Activated CD4-positive, alpha-beta T cell treated with anti-CD3 and anti-CD28 coated beads, Interleukin-2, amount 50 U/mL, for 4 hours (primary cell): ENCODE results near the gene CHRDL2.
A peak's percentile ranks its signal among the peaks of the same experiment; 100 is the strongest.

Experiments
- DNase-seq, 2 experiments: peaks; one replicate each; pipeline ENCODE4 v3.0.0-alpha.2; 2020

CHRDL2 gene

DNA sequence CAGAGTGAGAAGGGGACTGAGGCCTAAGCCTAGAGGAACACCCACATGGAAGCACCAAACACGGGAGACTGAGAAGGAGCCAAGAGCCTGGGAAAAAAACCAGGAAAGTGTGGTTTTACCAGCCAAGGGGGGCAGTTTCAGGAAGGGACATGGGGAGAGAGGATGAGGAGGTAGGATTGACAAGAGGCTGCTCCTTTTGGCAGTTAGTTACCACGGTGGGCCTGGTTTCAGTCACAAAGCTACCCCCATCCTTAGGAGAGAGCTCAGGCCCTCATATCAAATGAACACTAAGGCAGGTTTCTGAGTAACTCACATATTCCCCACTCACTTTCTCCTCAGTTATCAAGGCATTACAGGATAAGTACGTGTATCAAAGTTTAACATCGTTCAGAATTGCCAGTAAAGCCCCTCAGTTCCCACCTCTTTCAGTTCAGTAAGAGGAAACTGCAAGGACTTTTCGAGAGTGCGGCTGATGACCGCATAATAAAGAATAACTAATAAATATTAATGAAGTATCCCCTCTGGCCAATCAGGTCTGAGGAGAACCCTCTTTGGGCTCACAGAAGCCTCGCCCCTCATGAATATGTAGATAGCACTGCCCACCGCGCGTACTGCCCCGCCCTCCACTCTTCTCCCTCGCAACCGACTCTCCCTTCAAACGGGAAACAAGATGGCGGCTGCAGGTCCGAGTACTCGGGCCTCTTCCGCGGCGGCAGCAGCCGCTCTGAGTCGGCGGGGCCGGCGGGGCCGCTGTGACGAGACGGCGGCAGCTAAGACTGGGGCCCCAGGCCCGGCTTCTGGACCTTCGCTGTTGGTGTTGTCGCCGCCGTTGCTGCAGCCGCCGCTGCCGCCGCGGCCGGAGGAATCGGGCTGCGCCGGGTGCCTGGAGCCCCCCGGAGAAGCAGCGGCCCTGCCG is 17.2 kb upstream of the CHRDL2 start, which contains the start of gene RNF169:
TSS of gene RNF169 (plus strand) at position 639 of the 916 bp plus-strand sequence. CDS start at position 671, 32 bp downstream.
- DNase-seq: peak; percentile 86

DNA sequence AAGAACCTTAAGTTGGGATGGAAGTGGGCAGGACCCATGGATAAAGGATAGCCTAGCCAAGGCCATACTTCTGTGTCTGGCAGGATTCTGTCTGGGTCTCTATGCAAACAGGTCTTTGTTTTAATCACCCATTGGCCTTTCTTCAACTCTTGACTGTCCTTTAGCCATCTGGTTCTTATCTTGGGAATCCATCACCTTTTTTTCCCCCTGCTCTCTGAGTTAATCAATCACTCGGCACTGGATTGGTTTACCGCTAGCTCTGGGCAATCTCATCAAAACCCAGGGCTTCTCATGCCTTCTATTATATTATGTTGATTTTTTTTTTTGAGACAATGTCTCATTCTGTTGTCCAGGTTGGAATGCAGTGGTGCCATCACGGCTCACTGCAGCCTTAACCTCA is 15.6 kb upstream of the CHRDL2 start:
- no peak for DNase-seq

DNA sequence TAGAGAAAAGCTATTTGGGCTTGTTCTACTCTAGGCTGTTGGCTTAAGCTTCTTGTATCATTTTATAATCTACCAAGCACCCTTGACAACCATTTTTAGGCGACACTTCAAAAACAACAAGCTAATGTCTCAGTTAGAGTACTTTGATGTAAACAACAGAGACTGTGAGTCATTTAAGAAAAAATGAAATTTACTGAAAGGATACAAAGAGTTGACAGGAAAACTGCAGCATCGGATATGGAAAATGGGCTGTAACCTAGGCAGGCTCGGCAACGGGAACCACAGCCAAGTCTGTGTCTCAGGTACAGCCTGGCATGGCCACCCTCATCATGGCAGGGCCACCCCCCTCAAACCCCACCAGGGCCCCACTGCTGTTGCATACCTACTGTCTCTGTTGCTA is 13.1 kb upstream of the CHRDL2 start:
- DNase-seq: no peak

DNA sequence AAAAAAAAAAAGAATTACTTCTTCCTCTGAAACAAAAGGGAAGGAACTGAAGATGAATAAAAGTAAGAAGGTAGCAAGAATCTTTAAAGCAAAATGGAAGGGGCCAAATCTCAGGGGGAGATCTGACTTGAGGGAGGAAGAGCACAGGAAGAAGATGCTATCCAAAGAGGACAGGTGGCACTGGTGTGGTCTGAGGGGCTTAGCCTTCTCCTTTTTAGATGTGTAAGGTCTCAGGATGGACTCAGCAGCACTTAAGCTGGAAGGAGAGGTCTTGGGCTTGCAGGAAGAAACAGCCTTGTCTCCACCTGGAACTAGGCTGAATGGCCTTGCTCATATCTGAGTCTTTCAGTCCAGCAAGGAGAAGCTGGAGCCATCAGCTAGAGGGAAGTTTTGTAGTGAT is 12.4 kb upstream of the CHRDL2 start:
- DNase-seq: no peak

DNA sequence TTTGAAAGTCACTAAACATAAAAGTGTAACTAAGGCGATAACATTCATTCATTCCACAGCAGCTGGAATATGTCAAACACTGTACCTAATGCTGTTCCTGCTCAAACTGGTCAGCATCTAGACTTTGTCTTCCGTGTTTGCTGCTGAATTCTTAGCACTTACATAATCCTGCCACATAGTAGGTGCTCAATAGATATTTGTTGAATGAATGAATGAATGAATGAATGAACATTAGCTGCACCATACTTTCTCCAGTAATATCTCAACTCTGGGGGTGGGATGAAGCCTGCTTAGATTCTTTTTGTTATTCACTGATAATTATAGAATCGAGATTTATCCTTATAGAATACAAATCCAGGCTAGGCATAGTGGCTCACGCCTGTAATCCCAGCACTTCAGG is 10.8 kb upstream of the CHRDL2 start:
- DNase-seq: no peak

DNA sequence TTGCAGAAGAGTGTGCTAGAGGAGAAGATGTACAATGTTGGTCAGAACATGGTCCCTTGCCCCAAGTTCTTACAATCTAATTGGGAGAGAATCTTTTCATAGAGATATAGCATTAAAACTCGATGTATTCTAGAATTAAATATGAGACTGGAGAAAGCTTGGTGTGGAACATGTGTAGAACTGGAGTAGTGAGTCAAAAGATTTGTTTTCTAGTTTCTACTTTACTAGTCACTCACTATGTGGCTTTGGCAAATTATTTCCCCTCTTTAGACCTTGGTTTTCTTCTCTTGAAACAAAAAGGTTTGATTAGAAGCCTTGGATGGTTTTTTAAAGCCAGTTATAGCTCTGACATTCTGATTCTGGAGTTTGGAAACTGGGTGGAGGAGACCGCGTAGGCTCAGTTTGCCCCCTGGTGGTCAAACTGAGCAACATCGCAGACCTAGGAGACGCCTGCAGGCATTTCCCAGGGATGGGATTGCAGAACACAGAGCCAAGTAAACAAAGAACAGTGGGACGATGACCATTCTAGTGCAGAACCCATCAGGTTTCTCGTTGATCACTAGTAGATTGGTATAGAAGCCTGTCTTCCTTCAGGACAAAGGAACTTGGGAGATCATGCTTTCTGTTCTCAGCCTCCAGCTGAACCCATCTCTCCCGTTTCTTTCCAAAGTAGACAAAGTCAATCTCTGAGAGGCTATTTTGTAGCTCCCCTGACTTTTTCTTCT is 8.5 kb upstream of the CHRDL2 start:
- DNase-seq: peak; percentile 16 to 30

DNA sequence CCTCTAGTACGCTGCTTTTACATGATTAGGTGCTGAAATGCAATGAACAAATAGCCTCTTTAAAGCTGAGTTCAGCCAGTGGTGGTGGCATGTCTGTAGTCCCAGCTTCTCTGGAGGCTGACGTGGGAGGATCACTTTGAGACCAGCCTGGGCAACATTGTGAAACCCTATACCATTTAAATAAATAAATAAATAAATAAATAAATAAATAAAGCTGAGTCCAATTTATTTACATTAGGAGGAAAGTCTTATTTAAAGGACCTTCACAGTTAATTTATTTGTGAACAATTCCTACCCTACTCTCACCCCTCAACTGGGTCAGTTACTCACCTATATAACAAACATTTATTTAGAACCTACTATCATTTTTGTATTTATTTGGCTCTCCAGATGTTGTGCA is 4.8 kb upstream of the CHRDL2 start:
- DNase-seq: no peak

DNA sequence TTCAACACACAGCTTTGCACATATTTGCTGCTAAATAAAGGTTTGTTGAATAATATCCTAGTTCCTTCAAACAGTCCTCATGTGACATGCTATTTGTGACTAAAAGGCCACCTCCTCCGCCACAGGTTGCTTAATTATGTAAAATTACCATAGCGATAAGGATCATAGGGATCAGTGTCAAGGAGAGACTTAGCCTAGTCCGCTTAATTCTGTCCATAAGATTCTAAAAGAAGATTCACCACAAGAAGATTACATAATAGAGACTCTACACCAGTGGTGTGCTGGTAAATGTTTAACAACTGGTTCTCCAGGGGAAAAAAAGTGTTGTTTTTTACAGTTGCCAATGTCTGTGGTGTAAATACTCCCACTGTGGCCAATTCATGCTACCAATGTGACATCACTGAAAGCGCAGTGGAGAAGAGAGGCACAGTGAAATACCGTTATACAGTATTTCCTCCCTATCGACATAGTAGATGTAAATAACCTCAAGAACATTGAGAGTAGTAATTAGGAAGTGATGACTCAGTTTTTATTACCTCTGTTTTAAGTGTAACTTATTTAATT is 4.2 kb upstream of the CHRDL2 start:
- no peak for DNase-seq

DNA sequence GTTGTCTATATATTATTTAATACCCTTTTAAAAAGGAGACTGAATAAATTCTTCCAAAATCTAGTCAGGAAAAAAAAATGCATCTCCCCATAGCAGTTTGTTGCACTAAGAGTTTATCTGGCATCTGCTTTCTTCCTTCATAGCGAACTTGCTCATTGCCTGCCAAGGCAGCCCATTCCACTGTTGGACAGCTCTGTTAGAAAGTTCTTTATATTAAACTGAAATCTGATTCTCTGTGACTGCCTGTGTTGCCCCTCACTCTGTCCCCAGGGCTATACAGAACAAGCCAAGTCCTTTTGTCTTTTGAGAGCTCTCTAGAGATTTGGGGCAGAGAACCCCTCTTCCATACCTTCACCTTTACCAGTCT is 3.3 kb upstream of the CHRDL2 start:
- no peak for DNase-seq

DNA sequence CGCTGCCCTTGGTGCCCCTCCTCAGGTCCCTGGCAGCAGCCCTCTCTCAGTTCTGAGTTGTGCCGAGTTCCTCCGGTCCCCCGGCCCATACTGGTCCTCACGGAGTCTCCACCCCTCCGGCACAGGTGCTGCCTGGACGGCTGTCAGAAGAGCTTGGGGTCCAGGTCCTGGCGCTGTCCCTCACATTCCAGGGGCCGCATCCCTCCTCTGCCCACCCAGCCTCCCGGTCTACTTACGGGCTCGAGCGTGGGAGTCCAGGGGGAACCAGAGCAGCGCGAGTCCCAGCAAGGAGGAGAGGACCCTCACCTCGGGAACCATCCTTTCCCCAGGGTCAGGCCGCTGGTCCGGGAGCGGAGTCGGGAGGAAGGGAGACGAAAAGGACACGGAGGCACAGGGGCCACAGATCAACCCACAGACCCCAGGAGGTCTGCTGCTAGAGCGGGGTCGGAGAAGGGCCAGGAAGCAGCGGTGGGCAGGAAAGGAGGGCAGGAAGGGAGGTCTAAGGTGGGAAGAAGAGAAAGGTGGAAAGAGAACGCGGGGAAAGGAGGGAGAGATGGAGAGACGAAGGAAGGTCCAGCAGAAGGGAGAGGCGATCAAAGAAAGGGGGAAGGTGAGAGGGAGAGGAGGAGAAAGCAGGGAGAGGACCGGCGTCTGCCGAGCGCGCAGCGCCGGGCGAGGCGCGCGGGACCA is 510 bp downstream of the CHRDL2 start:
- no peak for DNase-seq

DNA sequence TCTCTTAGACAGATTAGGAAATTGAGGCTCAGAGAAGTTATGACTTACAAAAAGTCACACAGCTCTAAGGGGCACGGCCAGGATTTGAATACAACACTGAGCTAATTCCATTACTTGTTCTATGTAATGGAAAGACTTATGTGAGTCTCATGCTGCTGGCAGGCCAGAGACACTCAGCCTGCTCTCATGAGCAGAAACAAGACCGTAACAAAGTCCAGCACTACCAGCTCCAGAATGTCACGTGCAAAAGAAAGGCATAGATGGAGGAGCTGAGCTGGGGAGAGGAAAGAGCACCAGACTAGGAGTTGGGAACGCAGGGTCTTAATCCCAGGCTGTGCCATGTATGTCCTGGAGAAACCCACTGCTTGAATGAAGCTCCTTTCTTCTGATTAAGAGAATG is 1.8 kb downstream of the CHRDL2 start:
- no peak for DNase-seq

DNA sequence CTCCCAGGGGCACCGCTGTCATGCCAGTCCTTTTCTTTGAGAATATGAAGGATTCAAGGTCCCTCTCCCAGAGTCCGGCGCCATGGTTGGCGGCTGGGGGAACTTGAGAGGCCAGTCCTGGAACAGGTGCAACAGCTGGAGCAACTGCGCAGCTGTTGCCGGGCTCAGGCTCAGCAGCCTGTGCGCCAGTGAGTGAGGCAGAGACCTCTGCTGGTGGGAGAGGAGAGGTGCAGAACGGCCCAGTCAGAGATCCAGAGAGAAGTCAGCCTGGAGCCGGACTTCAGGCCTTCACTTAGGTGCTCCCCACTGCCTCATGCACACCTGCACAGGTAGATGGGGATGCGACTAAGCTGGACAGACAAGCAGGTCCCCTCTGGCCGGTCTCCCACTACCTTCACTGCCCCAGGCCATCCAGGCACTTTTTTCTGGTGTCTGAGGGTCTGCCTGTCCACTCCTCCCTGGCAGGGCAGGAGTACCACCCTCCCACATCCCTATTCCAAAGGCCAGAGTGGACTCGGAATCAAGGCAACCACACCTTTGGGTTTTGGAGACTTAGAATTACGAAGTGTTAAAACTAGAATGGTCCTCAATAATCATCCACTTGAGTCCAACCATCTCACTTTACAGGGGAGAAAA is 4.6 kb downstream of the CHRDL2 start:
- DNase-seq: peak; percentile 37 to 52

DNA sequence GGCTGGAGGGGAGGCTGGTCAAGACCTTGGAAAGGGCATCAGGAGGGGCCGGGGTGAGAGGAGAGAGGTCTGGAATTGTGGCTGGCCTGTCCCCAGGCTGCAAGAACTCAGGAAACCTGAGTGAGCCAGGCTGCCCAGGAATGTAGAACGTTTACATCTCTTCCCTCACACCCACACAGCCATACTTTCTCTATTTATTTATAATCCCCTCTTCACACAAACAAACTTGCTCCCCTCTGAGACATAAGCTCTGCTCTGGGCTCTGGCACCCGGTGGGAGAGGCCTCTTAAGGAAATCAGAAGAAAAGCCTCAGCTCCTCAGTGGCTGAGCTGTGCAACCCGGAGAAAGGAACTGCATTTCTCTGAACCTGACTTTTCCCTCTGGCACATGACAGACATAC is 5.5 kb downstream of the CHRDL2 start:
- DNase-seq: no peak

DNA sequence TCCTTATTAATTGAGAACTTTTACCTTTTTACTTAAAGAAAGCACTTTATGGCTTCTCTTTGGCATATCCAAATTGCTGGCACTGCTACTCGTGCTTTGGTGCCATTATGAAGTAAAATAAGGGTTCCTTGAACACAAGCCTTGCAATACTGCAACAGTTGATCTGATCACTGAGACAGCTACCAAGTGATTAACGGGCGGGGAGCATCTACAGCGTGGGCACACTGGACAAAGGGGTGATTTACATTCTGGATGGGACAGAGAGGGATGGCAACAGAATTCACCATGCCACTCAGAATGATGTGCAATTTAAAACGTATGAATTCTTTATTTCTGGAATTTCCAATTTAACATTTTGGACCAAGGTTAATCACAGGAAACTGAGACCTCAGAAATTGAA is 7.7 kb downstream of the CHRDL2 start:
- DNase-seq: no peak

DNA sequence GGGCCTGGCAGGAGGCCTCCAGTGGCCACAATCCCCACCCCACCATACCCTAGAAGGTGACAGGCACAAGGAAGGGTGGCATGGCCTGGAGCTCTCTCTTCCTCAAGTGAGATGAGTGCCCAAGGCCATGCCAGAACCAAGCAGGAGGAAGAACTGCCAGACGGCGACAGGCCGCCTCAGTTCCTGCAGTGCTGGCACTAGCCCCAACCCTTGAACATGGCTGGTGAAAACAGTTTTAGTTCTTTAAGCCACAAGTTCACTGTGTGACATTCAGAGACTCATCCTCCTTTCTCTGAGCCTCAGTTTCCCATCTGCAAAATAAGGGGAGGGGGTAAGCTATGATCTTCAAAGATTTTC is 9.8 kb downstream of the CHRDL2 start:
- DNase-seq: no peak

DNA sequence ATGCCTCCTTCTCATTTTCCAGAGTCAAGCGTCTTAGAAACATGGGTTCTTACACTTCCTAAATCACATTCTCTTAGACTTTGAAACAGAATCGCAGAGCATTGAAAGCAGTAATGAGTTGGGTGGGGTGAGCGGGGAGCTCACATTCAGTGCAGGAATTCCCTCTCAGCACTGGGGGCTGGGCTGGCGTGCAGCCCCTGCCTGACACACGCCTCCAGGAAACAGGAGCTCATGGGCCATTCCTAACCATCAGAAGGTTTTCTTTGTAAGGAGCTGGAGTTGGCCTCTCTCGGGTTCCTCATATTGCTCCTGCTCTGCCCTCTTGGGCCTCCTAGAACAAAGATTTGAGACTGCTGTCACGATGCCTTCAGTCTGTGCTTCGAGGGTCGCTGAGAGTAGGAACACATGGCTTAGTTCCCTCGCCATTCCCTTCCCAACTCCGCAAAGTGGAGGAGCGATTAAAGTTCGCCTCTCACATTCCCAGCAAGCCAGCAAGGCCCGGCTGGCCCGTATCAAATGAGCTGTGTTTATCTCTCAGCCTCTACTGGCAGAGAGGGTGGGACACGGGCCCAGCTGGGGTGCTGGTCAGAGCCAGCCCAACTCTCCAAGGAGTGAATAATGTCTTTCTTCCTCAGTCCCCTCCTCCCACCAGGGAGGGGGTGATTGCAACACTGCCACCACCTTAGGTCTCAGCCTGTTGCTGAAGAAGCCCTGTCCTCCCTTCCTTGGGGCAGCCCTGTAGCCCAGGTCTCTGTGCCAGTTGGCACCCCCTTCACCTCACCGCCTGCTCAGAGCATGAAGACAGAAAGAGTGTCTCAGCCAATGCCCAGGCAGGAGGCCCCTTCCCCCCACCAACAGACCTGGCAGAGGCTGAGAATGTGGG is 10.4 kb downstream of the CHRDL2 start:
- no peak for DNase-seq

DNA sequence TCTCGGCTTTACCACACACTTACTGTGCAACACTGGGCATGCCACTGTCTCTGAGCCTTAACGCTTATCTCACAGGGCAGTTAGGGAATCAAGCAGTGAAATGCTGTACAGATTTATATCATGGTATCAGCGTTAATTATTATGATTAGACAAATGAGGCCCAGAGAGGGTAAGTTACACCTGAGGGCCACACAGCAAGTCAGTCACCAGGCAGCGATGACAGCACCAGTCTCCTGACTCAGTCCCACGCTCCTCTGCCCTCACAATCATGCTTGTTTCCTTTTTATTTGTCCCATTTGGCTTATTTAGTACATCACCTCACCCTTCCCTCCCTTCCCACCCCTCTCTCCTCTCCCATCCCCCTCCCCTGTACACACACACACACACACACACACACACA is 12.2 kb downstream of the CHRDL2 start:
- no peak for DNase-seq

DNA sequence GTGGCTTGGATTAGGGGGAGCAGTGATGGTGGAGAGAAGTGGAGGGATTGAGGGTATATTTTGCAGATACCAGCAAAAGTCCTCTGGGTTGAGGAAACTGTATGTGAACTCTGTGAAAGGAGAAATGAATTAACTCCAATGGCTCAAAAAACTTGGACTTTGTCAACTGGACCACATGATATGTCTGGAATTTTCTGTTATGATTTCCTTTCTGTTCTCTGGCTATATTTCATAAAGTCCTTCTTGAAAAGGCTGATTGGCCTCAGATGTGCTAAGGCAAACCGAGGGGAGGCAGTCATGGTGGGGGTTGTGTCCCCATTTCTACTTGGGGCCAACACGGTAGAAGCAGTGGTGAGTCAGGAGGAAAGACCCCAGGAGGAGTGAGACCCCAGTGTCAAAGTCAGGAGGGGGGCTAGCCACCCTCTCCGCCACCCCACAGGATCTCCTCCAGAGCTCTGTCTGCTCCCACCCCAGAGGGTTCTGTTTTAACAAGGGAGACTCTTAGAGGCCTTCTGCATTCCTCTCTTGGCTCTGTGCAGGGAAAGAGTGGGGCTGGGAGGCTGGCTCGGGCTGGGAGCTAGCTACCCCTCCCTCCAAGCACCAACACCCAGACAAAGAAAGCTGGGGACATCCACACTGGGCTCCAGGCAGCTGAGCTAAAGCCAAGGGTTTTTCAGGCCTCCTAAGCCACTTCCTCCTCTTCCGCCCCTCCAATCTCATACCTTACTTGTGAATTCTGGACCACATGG is 13.8 kb downstream of the CHRDL2 start:
- no peak for DNase-seq

DNA sequence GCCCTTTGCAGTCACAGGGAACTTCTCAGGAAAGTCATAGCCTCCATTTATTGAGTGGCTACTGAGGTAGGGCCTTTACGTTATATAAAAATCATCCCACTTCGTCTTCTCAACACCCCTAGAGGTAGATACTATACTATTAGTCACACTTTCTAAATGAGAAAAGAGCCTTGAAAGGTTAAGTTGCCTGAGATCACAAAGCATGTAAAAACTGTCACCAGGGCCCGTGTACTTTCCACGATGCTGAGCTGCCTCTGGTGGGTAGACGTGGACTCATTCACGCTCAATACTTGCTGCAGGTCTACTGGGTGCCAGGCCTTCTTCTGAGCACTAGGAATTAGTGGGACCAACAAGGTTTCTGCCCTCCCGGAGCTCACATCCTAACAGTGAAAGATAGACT is 16.3 kb downstream of the CHRDL2 start:
- DNase-seq: no peak

DNA sequence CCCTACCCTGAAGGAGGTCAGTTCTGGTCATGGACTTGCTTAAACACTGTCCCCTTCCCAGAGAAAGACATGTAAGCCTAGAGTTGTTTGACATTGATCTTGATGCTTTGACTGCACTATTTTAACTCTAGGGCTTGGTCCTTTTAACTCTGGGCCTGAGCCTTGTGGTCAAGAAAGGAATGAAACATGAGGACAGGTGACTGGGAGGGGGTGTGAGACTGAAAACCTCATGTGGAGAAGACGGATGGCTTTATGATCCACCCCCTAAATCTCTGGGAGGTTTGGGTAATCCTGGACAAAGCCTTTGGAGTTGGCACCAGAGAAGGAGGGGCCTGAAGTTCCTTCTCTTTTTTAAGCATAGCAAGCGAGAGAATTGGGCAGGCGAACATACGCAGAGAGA is 17.5 kb downstream of the CHRDL2 start:
- DNase-seq: no peak

DNA sequence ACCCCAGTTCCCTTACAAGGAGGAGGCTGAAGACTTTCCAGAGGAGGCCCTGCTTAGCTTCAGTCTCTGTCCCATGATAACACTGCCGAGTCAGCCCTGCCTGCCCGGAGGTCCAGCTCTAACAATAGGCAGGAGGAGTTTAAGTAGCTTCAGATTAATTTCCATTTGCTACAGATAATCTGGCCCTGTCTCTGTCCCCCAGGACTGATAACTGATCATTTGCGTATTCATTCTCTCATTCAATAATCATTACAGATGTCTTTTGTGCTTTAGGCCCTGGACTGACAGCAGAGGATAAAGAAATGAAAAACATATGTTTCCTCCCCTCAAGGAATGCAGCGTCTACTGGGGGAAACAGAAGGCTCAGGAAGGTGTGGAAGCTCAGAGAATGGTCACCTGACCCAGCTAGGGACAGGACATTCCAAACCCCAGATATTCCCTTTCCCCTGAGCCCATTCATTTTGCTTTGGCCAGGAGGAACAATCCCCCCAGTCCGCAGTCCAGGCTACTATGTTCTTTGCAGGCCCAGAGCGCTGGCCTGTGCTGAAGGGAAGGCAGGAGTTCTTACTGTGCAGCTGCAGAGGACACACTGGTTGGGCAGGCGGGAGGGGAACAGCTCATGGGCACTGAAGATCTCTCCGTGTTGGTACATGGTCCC is 20.8 kb downstream of the CHRDL2 start:
- no peak for DNase-seq
